Mesothelial cell of epicardium (in vitro differentiated cells): ENCODE measurements around the gene TRMT112. TPM values are rescaled to one million over a fixed set of nuclear protein-coding genes. Genes with fewer than 3 reads are reported as not detected.
A peak's percentile ranks its signal among the peaks of the same experiment; 100 is the strongest.

Experiments
- DNase-seq, 2 experiments: peaks; one replicate each; pipeline ENCODE4 v3.0.0; 2021; ENCODE audit warnings: low spot score in 2 of 2; ENCODE audit not compliant: unreplicated experiment in 2 of 2
- H3K27ac Mint-ChIP-seq: 2 replicates; pipeline ENCODE4 v1.8.0; 2021; ENCODE audit warnings: mixed read lengths
- H3K27me3 Mint-ChIP-seq: 2 replicates; pipeline ENCODE4 v1.8.0; 2021; ENCODE audit warnings: low read depth, mixed read lengths
- H3K36me3 Mint-ChIP-seq: 2 replicates; pipeline ENCODE4 v1.8.0; 2021; ENCODE audit warnings: mixed read lengths
- H3K4me1 Mint-ChIP-seq: 2 replicates; pipeline ENCODE4 v1.8.0; 2021; ENCODE audit warnings: mixed read lengths
- H3K4me3 Mint-ChIP-seq: 2 replicates; pipeline ENCODE4 v1.8.0; 2021; ENCODE audit warnings: mild to moderate bottlenecking, moderate library complexity, mixed read lengths
- H3K9me3 Mint-ChIP-seq: 2 replicates; pipeline ENCODE4 v1.8.0; 2021; ENCODE audit warnings: mixed read lengths
- total RNA-seq: library from RNA; stranded (reverse); gene quantifications from 3 replicates; pipeline ENCODE4 v1.2.1, GENCODE V29; 2021
- TF ChIP-seq, protein P1 (sequence below): fragments of 200-600 bp; sonication (generic); IDR thresholded peaks from one replicate; pipeline ENCODE4 v1.5.0; 2021; ENCODE audit warnings: antibody characterized with exemption; ENCODE audit not compliant: unreplicated experiment

Gene TRMT112
- total RNA-seq, 1 donor from 2014 or later, result 184 TPM

DNA sequence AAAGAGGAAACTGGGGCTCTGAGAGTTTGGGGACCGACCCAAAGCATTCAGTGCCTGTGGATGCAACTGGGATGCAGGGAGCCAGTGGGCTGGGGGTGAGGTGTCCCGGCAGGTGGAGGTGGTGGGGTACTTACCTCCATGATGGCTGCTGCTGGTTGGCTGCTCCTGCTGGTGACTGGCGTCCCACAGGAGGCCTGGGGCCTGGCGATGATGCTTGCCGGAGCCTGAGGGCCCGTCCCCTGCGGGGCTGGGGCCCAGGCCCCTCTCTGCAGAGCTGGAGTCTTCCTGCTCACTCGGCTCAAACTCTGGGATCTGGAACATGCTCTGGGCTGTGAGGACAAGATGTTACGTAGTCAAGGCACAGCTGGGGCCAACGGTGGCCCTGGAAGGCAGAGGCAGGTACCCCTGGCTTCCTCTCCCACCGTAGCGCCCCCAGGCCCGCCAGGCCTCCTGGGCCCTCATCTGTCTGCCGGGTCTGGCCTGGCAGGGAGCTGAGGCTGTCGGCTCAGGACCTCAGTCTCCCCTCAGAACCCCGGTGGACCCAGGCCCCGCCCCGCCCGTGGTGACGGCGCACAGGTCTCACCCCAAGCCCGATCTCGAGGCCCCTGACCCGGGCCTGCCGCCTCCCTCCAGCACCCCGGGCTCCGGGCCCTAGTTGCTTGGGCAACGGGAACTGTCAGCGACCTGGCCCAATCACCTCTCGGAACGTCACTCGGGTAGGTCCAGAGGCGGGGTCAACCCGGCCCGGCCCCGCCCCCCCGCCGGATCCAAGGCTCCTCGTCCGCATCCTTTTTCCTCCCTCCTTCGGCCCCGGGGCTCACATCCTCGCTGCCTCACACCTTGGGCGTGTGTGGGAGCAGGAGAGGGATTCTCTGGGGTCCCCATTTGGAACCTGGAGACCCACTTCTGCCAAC is 33.1 kb downstream of the TRMT112 start, which contains the start of gene BAD:
Gene BAD (minus strand): TSS at position 618 of the 914 bp plus-strand sequence. CDS start 297 bp downstream, at position 321.
- Mint-ChIP-seq H3K36me3 (peaks cover 13% of the 10 kb centered on the region), H3K4me1 (peaks cover 13% of the 10 kb centered on the region), H3K9me3 (no peaks in the 10 kb centered on the region), H3K27ac (peak within 1 kb of the TSS; percentile 94), H3K27me3 (peaks cover 4% of the 10 kb centered on the region), H3K4me3 (peak within 1 kb of the TSS; percentile 82)
- peak; percentile 88 for DNase-seq
- TF ChIP-seq, protein P1, sequence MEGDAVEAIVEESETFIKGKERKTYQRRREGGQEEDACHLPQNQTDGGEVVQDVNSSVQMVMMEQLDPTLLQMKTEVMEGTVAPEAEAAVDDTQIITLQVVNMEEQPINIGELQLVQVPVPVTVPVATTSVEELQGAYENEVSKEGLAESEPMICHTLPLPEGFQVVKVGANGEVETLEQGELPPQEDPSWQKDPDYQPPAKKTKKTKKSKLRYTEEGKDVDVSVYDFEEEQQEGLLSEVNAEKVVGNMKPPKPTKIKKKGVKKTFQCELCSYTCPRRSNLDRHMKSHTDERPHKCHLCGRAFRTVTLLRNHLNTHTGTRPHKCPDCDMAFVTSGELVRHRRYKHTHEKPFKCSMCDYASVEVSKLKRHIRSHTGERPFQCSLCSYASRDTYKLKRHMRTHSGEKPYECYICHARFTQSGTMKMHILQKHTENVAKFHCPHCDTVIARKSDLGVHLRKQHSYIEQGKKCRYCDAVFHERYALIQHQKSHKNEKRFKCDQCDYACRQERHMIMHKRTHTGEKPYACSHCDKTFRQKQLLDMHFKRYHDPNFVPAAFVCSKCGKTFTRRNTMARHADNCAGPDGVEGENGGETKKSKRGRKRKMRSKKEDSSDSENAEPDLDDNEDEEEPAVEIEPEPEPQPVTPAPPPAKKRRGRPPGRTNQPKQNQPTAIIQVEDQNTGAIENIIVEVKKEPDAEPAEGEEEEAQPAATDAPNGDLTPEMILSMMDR, result no peak

DNA sequence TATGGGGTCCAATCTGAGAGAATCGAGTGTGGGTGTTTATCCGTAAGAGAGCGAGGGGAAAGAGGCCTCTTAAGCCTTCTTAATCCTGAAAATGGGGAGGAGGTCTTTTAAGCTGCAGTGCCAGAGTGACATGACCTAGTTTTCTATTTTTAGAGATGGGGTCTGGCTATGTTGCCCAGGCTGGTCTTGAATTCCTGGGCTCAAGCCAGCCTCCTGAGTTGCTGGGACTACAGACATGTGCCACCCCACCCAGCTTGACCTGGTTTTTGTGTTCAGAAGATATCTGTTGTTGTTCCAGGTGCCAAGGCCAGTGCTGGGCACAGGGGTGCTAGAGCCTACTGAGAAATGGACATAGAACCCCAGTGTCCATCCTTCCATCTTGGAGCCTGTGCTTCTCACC is 34.3 kb downstream of the TRMT112 start:
- no peaks in the 10 kb centered on the region for H3K27me3 Mint-ChIP-seq
- H3K4me3 Mint-ChIP-seq, result peak overlapping the region; percentile 82
- no peaks in the 10 kb centered on the region for H3K9me3 Mint-ChIP-seq
- no peak for DNase-seq
- H3K36me3 Mint-ChIP-seq, result peaks cover 8% of the 10 kb centered on the region
- H3K4me1 Mint-ChIP-seq, result peaks cover 13% of the 10 kb centered on the region
- peak overlapping the region; percentile 59 for H3K27ac Mint-ChIP-seq
- TF ChIP-seq, protein P1, result no peak

DNA sequence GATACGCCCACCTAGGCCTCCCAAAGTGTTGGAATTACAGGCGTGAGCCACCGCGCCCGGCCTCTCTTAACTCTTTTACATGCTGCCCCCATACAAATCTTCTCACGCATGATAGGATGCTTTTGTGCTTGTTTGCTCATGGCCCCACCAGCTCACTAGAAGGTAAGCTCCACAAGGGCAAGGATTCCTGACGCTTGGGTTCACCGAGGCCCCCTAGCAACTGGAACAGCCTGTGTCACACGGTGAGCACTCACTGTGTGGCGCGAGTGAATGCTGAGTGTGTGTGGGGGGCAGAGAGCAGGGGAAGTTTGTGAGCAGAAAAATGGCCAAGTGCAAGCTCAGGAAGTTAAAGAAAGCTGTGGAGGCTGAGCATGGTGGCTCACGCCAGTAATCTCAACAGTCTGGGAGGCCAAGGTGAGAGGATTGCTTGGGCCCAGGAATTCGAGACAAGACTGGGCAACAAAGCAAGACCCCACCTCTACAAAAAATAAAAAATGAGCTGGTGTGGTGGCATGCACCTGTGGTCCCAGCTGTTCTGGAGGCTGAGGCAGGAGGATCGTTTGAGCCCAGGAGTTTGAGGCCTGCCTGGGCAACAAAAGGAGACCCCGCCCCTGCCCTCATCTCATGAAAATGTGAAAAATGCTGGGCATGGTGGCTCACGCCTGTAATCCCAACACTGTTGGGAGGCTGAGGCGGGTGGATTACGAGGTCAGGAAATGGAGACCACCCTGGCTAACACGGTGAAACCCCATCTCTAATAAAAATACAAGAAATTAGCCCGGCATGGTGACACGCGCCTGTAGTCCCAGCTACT is 35.2 kb downstream of the TRMT112 start:
- Mint-ChIP-seq H3K27ac (no peak overlapping the region), H3K4me3 (no peak overlapping the region)

DNA sequence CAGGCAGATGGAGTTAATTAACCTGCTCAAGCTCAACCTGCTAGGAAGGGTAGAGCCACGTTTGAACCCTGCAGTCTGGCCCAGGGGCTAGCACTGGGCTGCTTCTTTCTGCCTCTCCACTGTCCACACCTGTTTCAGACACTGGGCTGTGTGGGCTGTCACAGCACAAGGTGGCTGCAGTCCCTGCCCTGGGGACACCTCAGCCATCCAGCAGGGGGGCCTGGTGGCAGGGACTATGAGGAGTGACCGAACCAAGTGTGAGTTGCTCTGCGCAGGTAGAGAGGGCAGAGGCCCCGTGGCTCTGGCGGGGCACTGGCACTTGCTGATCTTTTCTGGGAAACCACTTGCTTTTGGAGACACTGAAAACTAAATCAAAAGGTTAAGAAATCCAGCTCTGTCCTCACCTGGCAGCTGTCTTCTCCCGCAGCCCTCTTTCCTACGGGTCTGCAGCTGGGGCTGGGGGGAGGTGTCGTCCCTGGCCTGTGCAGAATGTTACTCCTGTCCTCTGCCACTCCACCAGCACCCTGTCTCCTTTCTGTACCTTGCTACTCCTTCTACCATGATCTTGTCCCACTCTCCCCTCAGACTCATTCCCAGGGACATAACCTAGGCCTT is 38.7 kb downstream of the TRMT112 start:
- H3K4me3 Mint-ChIP-seq, result no peak overlapping the region
- TF ChIP-seq, protein P1, result no peak
- peaks cover 11% of the 10 kb centered on the region for H3K36me3 Mint-ChIP-seq
- H3K27ac Mint-ChIP-seq, result no peak overlapping the region
- DNase-seq, result no peak
- H3K4me1 Mint-ChIP-seq, result peaks cover 2% of the 10 kb centered on the region
- no peaks in the 10 kb centered on the region for H3K27me3 Mint-ChIP-seq
- H3K9me3 Mint-ChIP-seq, result no peaks in the 10 kb centered on the region

More for the DNA sequence above, 35.2 kb downstream of the TRMT112 start:
- TF ChIP-seq, protein P1, result no peak
- Mint-ChIP-seq H3K9me3 (no peaks in the 10 kb centered on the region), H3K4me1 (peaks cover 12% of the 10 kb centered on the region), H3K36me3 (peaks cover 8% of the 10 kb centered on the region), H3K27me3 (no peaks in the 10 kb centered on the region)
- DNase-seq, result no peak

DNA sequence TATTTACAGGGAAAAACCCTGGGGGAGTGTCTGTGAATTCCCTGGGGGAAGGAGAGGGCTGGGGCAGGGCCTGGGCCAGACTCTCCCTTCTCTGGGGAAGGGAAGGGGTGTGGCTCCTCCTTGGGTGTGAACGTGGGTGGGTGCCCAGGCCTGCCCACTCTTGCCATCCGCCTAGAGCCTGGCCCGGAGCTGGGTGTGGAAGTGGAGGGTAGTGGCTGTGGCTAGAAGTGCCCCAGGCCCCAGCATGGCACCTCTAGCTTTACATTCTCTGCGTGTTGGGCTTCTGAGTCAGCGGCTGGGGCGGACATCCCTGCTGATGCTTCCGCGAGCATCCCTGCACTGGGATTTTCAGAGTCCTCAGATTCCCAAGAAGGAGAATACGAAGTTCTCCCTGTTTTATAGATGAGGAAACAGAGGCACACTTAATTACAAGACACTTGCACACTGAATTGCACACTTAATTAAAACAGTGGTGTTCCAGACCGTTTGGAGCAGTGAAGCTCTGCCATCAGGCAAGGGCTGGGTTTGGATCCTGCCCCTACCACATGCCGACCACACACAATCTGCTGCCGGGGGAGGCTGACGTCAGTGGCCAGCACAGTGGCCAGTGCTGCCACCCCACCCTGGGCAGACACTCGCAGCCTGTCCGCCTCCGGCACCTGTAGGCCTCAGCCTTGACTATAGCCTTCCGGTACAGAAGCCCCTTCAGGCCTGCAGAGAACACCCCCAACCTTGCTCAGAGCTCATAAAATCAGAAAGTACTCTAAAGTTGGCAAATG is 40.5 kb downstream of the TRMT112 start:
- no peak for DNase-seq
- H3K4me3 Mint-ChIP-seq, result no peak overlapping the region
- H3K4me1 Mint-ChIP-seq, result peaks cover 3% of the 10 kb centered on the region
- H3K36me3 Mint-ChIP-seq, result peaks cover 8% of the 10 kb centered on the region
- H3K9me3 Mint-ChIP-seq, result no peaks in the 10 kb centered on the region
- TF ChIP-seq, protein P1, result no peak
- no peak overlapping the region for H3K27ac Mint-ChIP-seq
- H3K27me3 Mint-ChIP-seq, result no peaks in the 10 kb centered on the region
